ENCODE data around the gene HDHD5. TPM values are rescaled to one million over a fixed set of nuclear protein-coding genes. Genes with fewer than 3 reads are reported as not detected.

HDHD5 gene
- total RNA-seq, 1 experiment from 2014 or later: 68.4 TPM

DNA sequence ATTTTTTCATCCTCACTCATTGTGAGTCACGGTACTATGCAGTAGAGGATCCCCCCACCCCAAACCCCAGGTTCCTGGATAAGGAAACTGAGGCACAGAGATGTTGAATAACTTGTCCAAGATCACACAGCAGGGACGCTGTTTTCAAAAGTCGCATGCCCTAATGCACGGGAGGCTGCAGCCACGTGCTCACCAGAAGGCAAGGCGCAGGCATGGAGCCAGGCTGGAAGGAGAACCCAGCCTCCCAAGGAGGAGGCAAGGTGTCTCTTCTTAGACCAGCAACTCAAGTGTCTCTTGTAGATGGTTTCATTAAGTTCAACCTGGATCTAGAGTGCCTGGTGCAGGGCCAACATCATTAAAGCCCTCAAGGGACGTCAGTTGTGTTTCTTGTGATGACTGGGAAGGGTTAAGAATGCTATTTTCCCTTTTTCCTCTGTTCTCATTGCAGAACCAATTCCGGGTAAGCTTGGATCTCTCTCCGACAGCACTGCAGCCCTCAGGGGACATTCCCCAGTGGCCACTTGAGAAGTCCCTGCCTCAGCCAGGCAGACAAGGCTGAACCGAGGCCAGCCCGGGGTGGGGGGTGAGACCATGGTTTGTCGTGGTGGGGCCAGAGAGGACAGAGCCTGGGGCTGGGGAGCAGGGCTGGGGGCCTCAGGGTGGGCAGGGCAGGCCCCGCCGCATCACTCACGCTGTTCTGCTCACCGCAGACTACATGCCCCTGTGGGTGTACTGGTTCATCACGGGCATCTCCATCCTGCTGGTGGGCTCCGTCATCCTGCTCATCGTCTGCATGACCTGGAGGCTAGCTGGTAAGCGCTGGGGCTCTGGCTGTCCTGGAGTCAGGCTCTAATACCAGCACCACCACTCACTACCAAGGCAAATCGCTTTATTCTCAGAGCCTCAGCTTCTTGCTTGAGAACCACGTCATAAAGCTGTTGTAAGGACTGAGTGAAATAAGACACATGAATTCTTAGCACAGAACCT lies 53.6 kb downstream of the HDHD5 start:
- Mint-ChIP-seq H3K27ac (no peak overlapping the region), H3K4me1 (peaks cover 3 to 6% of the 10 kb centered on the region in 2 experiments; a peak in 3 of 4 replicates), H3K27me3 (ENCODE audit: low read depth) (no peaks in the 10 kb centered on the region), H3K36me3 (ENCODE audit: insufficient read depth in 1 of 3, low read depth in 3 of 3) (peaks cover 5 to 30% (median 24%) of the 10 kb centered on the region in 3 experiments; a peak in 6 of 7 replicates), H3K4me3 (no peak overlapping the region; a peak in 1 of 5 replicates), H3K9me3 (no peaks in the 10 kb centered on the region; a peak in 1 of 5 replicates)
- Histone ChIP-seq H3K79me1 (ENCODE audit: insufficient read depth, low read depth, low read length, poor library complexity, severe bottlenecking) (no peaks in the 10 kb centered on the region), H3T11ph (ENCODE audit: low read length) (no peak overlapping the region), H4K91ac (ENCODE audit: insufficient read length, low read depth, low read length) (no peak overlapping the region), H4K20me1 (ENCODE audit: control insufficient read depth, insufficient read depth, insufficient read length) (no peaks in the 10 kb centered on the region), H2AFZ (ENCODE audit: low read length) (no peak overlapping the region), H3K79me2 (ENCODE audit: insufficient read depth, low read length) (no peaks in the 10 kb centered on the region), H2BK5ac (ENCODE audit: insufficient read length, low read length) (no peak overlapping the region), H3K27me3 (ENCODE audit: insufficient read depth, low read length) (no peaks in the 10 kb centered on the region), H3K56ac (ENCODE audit: insufficient read length, low read depth, low read length) (no peak overlapping the region), H2BK12ac (ENCODE audit: insufficient read length, low read depth, low read length) (no peak overlapping the region), H3K4me2 (ENCODE audit: insufficient read depth, insufficient read length, low read length) (no peak overlapping the region), H2AK5ac (ENCODE audit: insufficient read length, low read length) (no peak overlapping the region), H3K4ac (ENCODE audit: low read depth, low read length) (no peak overlapping the region), H3K9ac (ENCODE audit: extremely low read depth, insufficient read length, low read length) (no peak overlapping the region), H3K23ac (ENCODE audit: insufficient read length, low read depth, low read length) (no peak overlapping the region), H3K27ac (ENCODE audit: insufficient read length, low read depth, low read length) (no peak overlapping the region), H3K23me2 (ENCODE audit: insufficient read length, low read depth, low read length, poor library complexity, severe bottlenecking) (no peaks in the 10 kb centered on the region), H3K9me3 (ENCODE audit: control insufficient read depth, low read depth, low read length) (no peaks in the 10 kb centered on the region), H2BK15ac (ENCODE audit: low read depth, low read length) (no peak overlapping the region), H3K4me1 (ENCODE audit: insufficient read depth, low read length) (no peaks in the 10 kb centered on the region), H3K14ac (ENCODE audit: insufficient read depth, low read length) (no peak overlapping the region), H2BK20ac (ENCODE audit: low read depth, low read length, poor library complexity, severe bottlenecking) (no peak overlapping the region), H3K18ac (ENCODE audit: insufficient read length, low read depth, low read length) (no peak overlapping the region), H4K5ac (ENCODE audit: insufficient read length, low read depth, low read length) (no peak overlapping the region), H4K8ac (replicated peaks; ENCODE audit: insufficient read length, low read depth, low read length) (no peak overlapping the region), H2BK120ac (ENCODE audit: low read depth, low read length, poor library complexity, severe bottlenecking) (no peak overlapping the region)
- no CpG with 5 or more reads among the region's 22 CpGs for whole genome bisulfite sequencing (ENCODE audit: extremely low coverage, insufficient read length, low lambda C conversion rate)
- no peak for DNase-seq
- TF ChIP-seq CTCF (conservative IDR thresholded peaks at IDR 0.05): no peak
